ENCODE results near the gene CHRND.
"Not testable (repeated sequence)": the region's sequence is repeated elsewhere in the genome, so short reads cannot be mapped to it uniquely, and the experiment has no call there.

Gene CHRND

GRCh38 chr2:232543491-232543890, 17.5 kb downstream of the CHRND start:
- DNase-seq (ENCODE audit: low read depth): no peak

GRCh38 chr2:232543928-232544631, 18.1 kb downstream of the CHRND start:
- no peak for DNase-seq (ENCODE audit: low read depth)

GRCh38 chr2:232544674-232545073, 18.7 kb downstream of the CHRND start:
- no peak for DNase-seq (ENCODE audit: low read depth)

GRCh38 chr2:232545511-232546375, 19.8 kb downstream of the CHRND start:
- DNase-seq (ENCODE audit: low read depth): no peak

GRCh38 chr2:232547991-232548390, 22.0 kb downstream of the CHRND start:
- DNase-seq (ENCODE audit: low read depth): no peak

GRCh38 chr2:232549655-232550353, 23.8 kb downstream of the CHRND start:
- DNase-seq (ENCODE audit: low read depth): no peak

- DNase-seq (ENCODE audit: low read depth): peak; percentile 91
Measured at GRCh38 chr2:232550354-232551249, 24.6 kb downstream of the CHRND start, which contains the start of the genes EIF4E2 and TIGD1. EIF4E2 (plus strand) TSS chr2:232550689; CDS start chr2:232550725, 36 bp downstream. TIGD1 (minus strand) TSS chr2:232550557; CDS start chr2:232549882, 675 bp downstream.

- no peak for DNase-seq (ENCODE audit: low read depth)
Measured at GRCh38 chr2:232551250-232551638, 25.3 kb downstream of the CHRND start.

- no peak for DNase-seq (ENCODE audit: low read depth)
Measured at GRCh38 chr2:232551776-232552175, 25.8 kb downstream of the CHRND start.

GRCh38 chr2:232556426-232556825, 30.5 kb downstream of the CHRND start:
- DNase-seq (ENCODE audit: low read depth): no peak

- DNase-seq (ENCODE audit: low read depth): no peak
Measured at GRCh38 chr2:232562515-232563151, 36.7 kb downstream of the CHRND start.

GRCh38 chr2:232563580-232563979, 37.6 kb downstream of the CHRND start:
- no peak for DNase-seq (ENCODE audit: low read depth)

- DNase-seq (ENCODE audit: low read depth): no peak
Measured at GRCh38 chr2:232567721-232568120, 41.8 kb downstream of the CHRND start.

- DNase-seq (ENCODE audit: low read depth): no peak
Measured at GRCh38 chr2:232568161-232568560, 42.2 kb downstream of the CHRND start.

- no peak for DNase-seq (ENCODE audit: low read depth)
Measured at GRCh38 chr2:232569541-232569940, 43.6 kb downstream of the CHRND start.

GRCh38 chr2:232570481-232570880, 44.5 kb downstream of the CHRND start:
- not testable (repeated sequence) for DNase-seq (ENCODE audit: low read depth)

- no peak for DNase-seq (ENCODE audit: low read depth)
Measured at GRCh38 chr2:232571026-232571474, 45.1 kb downstream of the CHRND start.

GRCh38 chr2:232573042-232573441, 47.1 kb downstream of the CHRND start:
- DNase-seq (ENCODE audit: low read depth): no peak

GRCh38 chr2:232573771-232574435, 47.9 kb downstream of the CHRND start:
- no peak for DNase-seq (ENCODE audit: low read depth)

- no peak for DNase-seq (ENCODE audit: low read depth)
Measured at GRCh38 chr2:232574674-232575403, 48.9 kb downstream of the CHRND start.

All from activated T-cell treated with anti-CD3 and anti-CD28 coated beads for 48 hours (primary cell).